K562 (cell line): ENCODE measurements around the gene TOM1L2. TPM values are rescaled to one million over a fixed set of nuclear protein-coding genes. Genes with fewer than 3 reads are reported as not detected.
A peak's percentile ranks its signal among the peaks of the same experiment; 100 is the strongest.

ENCODE experiments used
- GATA2 ChIP-seq: sonication (generic); formaldehyde crosslinking; IDR thresholded peaks from 2 replicates; pipeline ENCODE4 v1.4.0; 2020; ENCODE audit warnings: mild to moderate bottlenecking, missing genetic modification reagents
- GTF2A2 ChIP-seq: IDR thresholded peaks from 2 replicates; pipeline ENCODE4 v1.6.1; 2016; ENCODE audit warnings: mild to moderate bottlenecking, missing genetic modification characterization, missing compliant biosample characterization
- HCFC1 ChIP-seq: IDR thresholded peaks from 2 replicates; pipeline ENCODE4 v1.6.1; 2012; ENCODE audit warnings: low read depth, low read length, improper control_type of control experiment
- NCOA6 ChIP-seq: fragments of 450-650 bp; IDR thresholded peaks from 2 replicates; pipeline ENCODE4 v1.6.1; 2017; ENCODE audit warnings: mild to moderate bottlenecking
- PCBP1 ChIP-seq: fragments of 200-400 bp; formaldehyde crosslinking; IDR thresholded peaks from 2 replicates; pipeline ENCODE4 v1.6.1; 2018; ENCODE audit warnings: mild to moderate bottlenecking, low read depth, low read length; ENCODE audit not compliant: poor library complexity, severe bottlenecking
- RCOR1 ChIP-seq, 2 experiments: IDR thresholded peaks; 2 replicates each; pipeline ENCODE4 v1.6.1; 2012; ENCODE audit warnings: low read depth in 2 of 2, low read length in 2 of 2, borderline replicate concordance in 1 of 2, improper control_type of control experiment in 1 of 2
- SAFB ChIP-seq: fragments of 200-400 bp; formaldehyde crosslinking; IDR thresholded peaks from 2 replicates; pipeline ENCODE4 v1.6.1; 2017; ENCODE audit warnings: low read depth, low read length, borderline replicate concordance
- XRCC4 ChIP-seq: IDR thresholded peaks from one replicate; pipeline ENCODE4 v1.6.1; 2011; ENCODE audit not compliant: insufficient read depth, insufficient read length; ENCODE audit errors: extremely low read depth
- ZNF165 ChIP-seq: fragments of 250-450 bp; sonication (Bioruptor Pico); IDR thresholded peaks from 2 replicates; pipeline ENCODE4 v1.4.0; 2020; ENCODE audit warnings: borderline replicate concordance
- ZNF436 ChIP-seq: fragments of 250-450, 450-650 bp; sonication (Bioruptor Pico); formaldehyde crosslinking; IDR thresholded peaks from 2 replicates; pipeline ENCODE4 v1.7.0; 2020; ENCODE audit warnings: mild to moderate bottlenecking
- polyA plus RNA-seq, 8 experiments: library from polyadenylated mRNA; depleted of rRNA in 4 of 8; stranded (reverse) in 5 of 8; unstranded in 3 of 8; fragments of >200 nt; fragmentation: Nextera tagmentation in 2 of 8; fragmentation: Illumina TruSeq in 1 of 8; extraction: Ambion mirVana in 2 of 8; extraction: Trizol in 1 of 8; gene quantifications; 2 replicates each; pipeline versions ENCODE4 v1.2.1 to v1.2.3, GENCODE V29; 2011 to 2014; ENCODE audit warnings: inconsistent platforms in 1 of 8, missing spikeins in 1 of 8
- total RNA-seq, 7 experiments: library from RNA; depleted of rRNA in 6 of 7; stranded (reverse); fragments of >200 nt in 6 of 7; fragmentation: Illumina TruSeq in 2 of 7; extraction: Trizol in 2 of 7; gene quantifications; 2 replicates each; pipeline versions ENCODE4 v1.2.1 to v1.2.3, GENCODE V29; 2011 to 2021; ENCODE audit warnings: low replicate concordance in 1 of 7
- TF ChIP-seq, protein P1 (sequence below), 2 experiments: IDR thresholded peaks in 1 of 2; conservative IDR thresholded peaks in 1 of 2; 2 replicates each; pipeline ENCODE4 v1.6.1; 2016; ENCODE audit warnings: low read depth in 2 of 2, mild to moderate bottlenecking in 1 of 2, missing compliant biosample characterization in 1 of 2, missing genetic modification characterization in 1 of 2, moderate library complexity in 1 of 2
- TF ChIP-seq, protein P2 (sequence below): fragments of 450-650 bp; IDR thresholded peaks from 2 replicates; pipeline ENCODE4 v1.6.1; 2018; ENCODE audit not compliant: partially characterized antibody
- TF ChIP-seq, protein P3 (sequence below): fragments of 450-650 bp; IDR thresholded peaks from 2 replicates; pipeline ENCODE4 v1.6.1; 2017; ENCODE audit warnings: antibody characterized with exemption
- TF ChIP-seq, protein P4 (sequence below): IDR thresholded peaks from 2 replicates; pipeline ENCODE4 v1.6.1; 2011; ENCODE audit not compliant: insufficient read length; ENCODE audit errors: extremely low read depth
- TF ChIP-seq, protein P5 (sequence below): fragments of 450-650 bp; IDR thresholded peaks from 2 replicates; pipeline ENCODE4 v1.6.1; 2016; ENCODE audit warnings: borderline replicate concordance

TOM1L2 gene
- total and polyA plus RNA-seq, 9 of the 15 experiments (the other 6 are each of a cell fraction or from before 2014, with no cell fraction given), result 0.07 to 6.0 (median 2.5) TPM

DNA sequence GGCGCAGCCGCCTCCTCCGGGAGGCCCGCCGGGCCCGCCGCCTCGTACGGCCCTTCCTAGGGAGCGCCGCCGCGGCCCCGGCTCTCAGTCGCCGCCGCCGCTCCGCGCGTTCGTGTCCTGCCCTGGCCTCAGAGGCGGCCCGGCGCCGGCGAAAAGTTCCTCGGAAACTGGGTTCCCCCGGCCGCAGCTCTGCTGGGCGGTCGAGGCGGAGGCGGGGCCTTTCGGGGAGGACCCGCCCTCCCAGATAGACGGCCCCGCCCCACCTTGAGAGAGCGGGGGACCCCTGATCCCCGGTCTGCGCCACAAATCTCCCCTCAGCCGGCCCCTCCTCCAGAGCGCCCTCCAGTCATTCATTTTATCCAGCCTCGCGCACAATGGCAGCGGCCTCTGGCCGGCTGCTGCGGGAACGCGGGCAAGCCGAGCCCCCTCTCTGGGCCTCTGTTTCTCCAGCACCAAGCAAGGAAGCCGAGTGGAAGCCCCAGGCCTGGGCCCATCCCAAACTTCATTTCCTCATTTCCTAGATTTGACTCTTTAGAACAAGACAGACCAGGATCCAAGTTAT lies 135.3 kb downstream of the TOM1L2 start, which contains the start of gene SREBF1 (continued):
- TF ChIP-seq, protein P1, sequence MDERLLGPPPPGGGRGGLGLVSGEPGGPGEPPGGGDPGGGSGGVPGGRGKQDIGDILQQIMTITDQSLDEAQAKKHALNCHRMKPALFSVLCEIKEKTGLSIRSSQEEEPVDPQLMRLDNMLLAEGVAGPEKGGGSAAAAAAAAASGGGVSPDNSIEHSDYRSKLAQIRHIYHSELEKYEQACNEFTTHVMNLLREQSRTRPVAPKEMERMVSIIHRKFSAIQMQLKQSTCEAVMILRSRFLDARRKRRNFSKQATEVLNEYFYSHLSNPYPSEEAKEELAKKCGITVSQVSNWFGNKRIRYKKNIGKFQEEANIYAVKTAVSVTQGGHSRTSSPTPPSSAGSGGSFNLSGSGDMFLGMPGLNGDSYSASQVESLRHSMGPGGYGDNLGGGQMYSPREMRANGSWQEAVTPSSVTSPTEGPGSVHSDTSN (CRISPR knock-in tag; IDR thresholded peaks at IDR 0.05; ENCODE audit: low read depth), result no peak
- TF ChIP-seq, protein P1 (tag; conservative IDR thresholded peaks at IDR 0.05; ENCODE audit: low read depth), result no peak
- no peak for TF ChIP-seq NCOA6
- TF ChIP-seq SAFB, result no peak
- no peak for TF ChIP-seq RCOR1 (IDR thresholded peaks at IDR 0.05; ENCODE audit: borderline replicate concordance in 1 of 2, low read depth in 2 of 2, low read length in 2 of 2)
- no peak for TF ChIP-seq HCFC1
- TF ChIP-seq, protein P2, sequence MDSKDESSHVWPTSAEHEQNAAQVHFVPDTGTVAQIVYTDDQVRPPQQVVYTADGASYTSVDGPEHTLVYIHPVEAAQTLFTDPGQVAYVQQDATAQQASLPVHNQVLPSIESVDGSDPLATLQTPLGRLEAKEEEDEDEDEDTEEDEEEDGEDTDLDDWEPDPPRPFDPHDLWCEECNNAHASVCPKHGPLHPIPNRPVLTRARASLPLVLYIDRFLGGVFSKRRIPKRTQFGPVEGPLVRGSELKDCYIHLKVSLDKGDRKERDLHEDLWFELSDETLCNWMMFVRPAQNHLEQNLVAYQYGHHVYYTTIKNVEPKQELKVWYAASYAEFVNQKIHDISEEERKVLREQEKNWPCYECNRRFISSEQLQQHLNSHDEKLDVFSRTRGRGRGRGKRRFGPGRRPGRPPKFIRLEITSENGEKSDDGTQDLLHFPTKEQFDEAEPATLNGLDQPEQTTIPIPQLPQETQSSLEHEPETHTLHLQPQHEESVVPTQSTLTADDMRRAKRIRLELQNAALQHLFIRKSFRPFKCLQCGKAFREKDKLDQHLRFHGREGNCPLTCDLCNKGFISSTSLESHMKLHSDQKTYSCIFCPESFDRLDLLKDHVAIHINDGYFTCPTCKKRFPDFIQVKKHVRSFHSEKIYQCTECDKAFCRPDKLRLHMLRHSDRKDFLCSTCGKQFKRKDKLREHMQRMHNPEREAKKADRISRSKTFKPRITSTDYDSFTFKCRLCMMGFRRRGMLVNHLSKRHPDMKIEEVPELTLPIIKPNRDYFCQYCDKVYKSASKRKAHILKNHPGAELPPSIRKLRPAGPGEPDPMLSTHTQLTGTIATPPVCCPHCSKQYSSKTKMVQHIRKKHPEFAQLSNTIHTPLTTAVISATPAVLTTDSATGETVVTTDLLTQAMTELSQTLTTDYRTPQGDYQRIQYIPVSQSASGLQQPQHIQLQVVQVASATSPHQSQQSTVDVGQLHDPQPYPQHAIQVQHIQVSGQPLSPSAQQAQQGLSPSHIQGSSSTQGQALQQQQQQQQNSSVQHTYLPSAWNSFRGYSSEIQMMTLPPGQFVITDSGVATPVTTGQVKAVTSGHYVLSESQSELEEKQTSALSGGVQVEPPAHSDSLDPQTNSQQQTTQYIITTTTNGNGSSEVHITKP, result no peak
- TF ChIP-seq GATA2 (CRISPR knock-in tag), result no peak
- TF ChIP-seq, protein P3, sequence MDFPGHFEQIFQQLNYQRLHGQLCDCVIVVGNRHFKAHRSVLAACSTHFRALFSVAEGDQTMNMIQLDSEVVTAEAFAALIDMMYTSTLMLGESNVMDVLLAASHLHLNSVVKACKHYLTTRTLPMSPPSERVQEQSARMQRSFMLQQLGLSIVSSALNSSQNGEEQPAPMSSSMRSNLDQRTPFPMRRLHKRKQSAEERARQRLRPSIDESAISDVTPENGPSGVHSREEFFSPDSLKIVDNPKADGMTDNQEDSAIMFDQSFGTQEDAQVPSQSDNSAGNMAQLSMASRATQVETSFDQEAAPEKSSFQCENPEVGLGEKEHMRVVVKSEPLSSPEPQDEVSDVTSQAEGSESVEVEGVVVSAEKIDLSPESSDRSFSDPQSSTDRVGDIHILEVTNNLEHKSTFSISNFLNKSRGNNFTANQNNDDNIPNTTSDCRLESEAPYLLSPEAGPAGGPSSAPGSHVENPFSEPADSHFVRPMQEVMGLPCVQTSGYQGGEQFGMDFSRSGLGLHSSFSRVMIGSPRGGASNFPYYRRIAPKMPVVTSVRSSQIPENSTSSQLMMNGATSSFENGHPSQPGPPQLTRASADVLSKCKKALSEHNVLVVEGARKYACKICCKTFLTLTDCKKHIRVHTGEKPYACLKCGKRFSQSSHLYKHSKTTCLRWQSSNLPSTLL, result no peak
- no peak for TF ChIP-seq XRCC4
- TF ChIP-seq, protein P4, sequence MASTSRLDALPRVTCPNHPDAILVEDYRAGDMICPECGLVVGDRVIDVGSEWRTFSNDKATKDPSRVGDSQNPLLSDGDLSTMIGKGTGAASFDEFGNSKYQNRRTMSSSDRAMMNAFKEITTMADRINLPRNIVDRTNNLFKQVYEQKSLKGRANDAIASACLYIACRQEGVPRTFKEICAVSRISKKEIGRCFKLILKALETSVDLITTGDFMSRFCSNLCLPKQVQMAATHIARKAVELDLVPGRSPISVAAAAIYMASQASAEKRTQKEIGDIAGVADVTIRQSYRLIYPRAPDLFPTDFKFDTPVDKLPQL, result no peak
- peak; percentile 92 for TF ChIP-seq ZNF436 (CRISPR knock-in tag)
- no peak for TF ChIP-seq GTF2A2 (tag)
- no peak for TF ChIP-seq ZNF165
- TF ChIP-seq PCBP1, result peak; percentile 53
- TF ChIP-seq, protein P5, sequence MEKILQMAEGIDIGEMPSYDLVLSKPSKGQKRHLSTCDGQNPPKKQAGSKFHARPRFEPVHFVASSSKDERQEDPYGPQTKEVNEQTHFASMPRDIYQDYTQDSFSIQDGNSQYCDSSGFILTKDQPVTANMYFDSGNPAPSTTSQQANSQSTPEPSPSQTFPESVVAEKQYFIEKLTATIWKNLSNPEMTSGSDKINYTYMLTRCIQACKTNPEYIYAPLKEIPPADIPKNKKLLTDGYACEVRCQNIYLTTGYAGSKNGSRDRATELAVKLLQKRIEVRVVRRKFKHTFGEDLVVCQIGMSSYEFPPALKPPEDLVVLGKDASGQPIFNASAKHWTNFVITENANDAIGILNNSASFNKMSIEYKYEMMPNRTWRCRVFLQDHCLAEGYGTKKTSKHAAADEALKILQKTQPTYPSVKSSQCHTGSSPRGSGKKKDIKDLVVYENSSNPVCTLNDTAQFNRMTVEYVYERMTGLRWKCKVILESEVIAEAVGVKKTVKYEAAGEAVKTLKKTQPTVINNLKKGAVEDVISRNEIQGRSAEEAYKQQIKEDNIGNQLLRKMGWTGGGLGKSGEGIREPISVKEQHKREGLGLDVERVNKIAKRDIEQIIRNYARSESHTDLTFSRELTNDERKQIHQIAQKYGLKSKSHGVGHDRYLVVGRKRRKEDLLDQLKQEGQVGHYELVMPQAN, result no peak
